ENCODE measurements around the gene NHERF2.

Gene NHERF2

DNA sequence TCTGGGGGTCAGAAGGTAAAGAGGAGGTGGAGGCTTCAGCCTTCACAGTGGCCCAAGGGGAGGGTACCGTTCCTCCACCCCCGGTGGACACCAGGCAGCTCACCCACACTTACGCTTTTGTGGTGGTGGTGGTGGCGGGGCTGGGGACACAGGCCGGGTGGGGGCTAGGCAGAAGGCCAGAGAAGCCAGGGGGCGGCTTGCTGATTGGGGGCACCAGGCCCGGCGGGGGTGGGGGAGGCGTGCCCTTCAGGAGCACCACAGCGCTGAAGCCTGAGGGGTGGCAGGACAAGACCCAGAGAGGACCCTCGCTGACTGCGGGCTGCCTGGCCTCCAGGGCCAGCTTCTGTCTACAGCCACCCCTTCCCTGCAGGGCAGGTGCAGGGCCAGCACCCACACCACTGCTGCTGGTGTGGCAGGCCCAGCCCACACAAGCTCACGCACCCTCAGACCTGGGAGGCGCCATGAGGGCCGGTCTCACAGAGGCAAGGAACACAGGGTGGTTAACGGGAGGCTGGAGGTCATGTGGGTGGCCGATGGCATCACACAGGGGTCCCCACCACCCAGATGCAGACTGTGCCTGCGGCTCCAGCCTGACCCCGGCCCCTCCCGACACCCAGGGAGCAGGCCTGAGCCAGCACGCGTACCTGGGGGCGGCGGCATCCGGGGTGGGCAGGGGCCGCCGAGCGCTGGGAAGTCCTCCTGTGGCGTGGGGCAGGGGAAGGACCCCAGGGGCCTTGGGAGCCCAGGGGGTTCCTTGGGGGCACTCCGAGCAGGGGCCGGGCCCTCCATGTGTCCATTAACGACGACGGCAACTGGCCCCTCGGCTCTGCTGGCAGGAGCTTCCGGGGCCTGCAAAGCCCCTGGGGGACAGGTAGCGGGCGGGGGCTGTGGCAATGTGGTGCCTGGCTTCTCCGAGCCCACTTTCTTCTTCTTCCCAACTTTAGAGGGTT, 27.6 kb upstream of the NHERF2 start:
- no peak for FAIRE-seq
- TF ChIP-seq POU2F2 (IDR thresholded peaks at IDR 0.05; ENCODE audit: low read depth, low read length) (no peak), POLR2AphosphoS5 (IDR thresholded peaks at IDR 0.05; ENCODE audit: low read depth, low read length) (no peak)
- no peak for DNase-seq (ENCODE audit: insufficient read length, low spot score)

DNA sequence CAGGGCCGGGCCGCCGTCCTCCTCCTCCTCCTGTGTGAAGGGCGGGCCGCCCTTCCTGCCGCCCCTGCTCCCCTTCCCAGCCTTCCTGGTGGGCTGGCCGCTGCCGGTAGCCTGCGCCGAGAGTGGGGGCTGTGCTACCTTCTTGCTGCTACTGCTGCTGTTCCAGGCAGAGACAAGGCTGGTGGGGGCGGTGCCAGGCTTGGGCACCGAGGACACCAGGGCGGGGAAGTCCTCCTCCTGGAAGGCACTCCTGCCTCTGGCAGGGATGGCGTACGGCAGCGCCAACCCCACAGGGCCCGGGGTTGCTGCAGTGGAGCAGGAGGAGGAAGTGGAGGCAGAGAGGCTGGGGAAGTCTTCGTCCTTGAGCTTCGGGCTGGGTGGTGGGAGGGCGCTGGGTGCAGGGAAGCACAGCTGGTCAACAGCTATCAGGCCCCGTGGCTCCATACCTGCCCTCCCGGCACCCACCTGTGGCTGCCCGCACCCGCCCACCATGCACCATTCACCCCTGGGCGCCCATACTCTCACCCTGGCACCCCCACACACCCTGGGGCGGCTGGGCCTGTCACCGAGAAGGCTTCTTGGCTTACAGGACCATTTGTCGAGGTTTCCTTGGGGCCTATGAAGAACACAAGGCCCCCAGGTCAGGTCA, 26.7 kb upstream of the NHERF2 start:
- FAIRE-seq (no peak), DNase-seq (ENCODE audit: insufficient read length, low spot score) (no peak)
- TF ChIP-seq POLR2A (IDR thresholded peaks at IDR 0.05; ENCODE audit: low read depth, low read length), result no peak
- TF ChIP-seq POLR2AphosphoS5 (IDR thresholded peaks at IDR 0.05; ENCODE audit: low read depth, low read length), result no peak
- no peak for TF ChIP-seq TAF1 (IDR thresholded peaks at IDR 0.05; ENCODE audit: low read depth, low read length)
- no peak for TF ChIP-seq POU2F2 (IDR thresholded peaks at IDR 0.05; ENCODE audit: low read depth, low read length)
- no peak for TF ChIP-seq SPI1 (IDR thresholded peaks at IDR 0.05; ENCODE audit: low read depth, low read length)
- TF ChIP-seq PAX5 (IDR thresholded peaks at IDR 0.05; ENCODE audit: insufficient read depth, low read length, severe bottlenecking), result no peak

DNA sequence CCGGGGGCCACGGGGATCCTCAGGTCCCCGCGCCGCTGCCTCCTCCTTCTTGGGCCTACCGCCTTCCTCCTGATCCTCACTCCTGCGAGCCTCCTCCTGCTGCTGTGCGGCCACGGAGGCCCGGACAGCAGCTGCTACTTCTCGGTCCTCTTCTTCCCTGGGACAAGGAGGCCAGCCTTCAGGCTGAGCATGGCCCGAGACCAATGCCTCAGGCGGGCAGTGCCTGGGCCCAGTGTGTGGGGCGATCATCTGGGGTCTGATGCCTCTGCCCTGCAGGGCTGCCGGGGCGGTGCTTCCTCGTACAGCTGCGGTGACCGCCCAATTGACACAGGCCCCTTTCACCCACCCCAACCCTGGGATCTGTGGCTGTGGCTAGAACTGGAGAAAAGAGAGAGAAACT, 25.7 kb upstream of the NHERF2 start:
- FAIRE-seq (no peak), DNase-seq (ENCODE audit: insufficient read length, low spot score) (no peak)
- TF ChIP-seq PAX5 (IDR thresholded peaks at IDR 0.05; ENCODE audit: insufficient read depth, low read length, severe bottlenecking) (no peak), POLR2A (IDR thresholded peaks at IDR 0.05; ENCODE audit: low read depth, low read length) (no peak), SPI1 (IDR thresholded peaks at IDR 0.05; ENCODE audit: low read depth, low read length) (no peak), POU2F2 (IDR thresholded peaks at IDR 0.05; ENCODE audit: low read depth, low read length) (no peak), TAF1 (IDR thresholded peaks at IDR 0.05; ENCODE audit: low read depth, low read length) (no peak), POLR2AphosphoS5 (IDR thresholded peaks at IDR 0.05; ENCODE audit: low read depth, low read length) (no peak)

- DNase-seq (ENCODE audit: insufficient read length, low spot score), result no peak
- no peak for FAIRE-seq
- TF ChIP-seq POLR2AphosphoS5 (IDR thresholded peaks at IDR 0.05; ENCODE audit: low read depth, low read length) (no peak), POU2F2 (IDR thresholded peaks at IDR 0.05; ENCODE audit: low read depth, low read length) (no peak), POLR2A (IDR thresholded peaks at IDR 0.05; ENCODE audit: low read depth, low read length) (no peak), TAF1 (IDR thresholded peaks at IDR 0.05; ENCODE audit: low read depth, low read length) (no peak), PAX5 (IDR thresholded peaks at IDR 0.05; ENCODE audit: insufficient read depth, low read length, severe bottlenecking) (no peak), SPI1 (IDR thresholded peaks at IDR 0.05; ENCODE audit: low read depth, low read length) (no peak)
Observed at GRCh38 chr16:2001456-2002355, 25.0 kb upstream of the NHERF2 start.

DNA sequence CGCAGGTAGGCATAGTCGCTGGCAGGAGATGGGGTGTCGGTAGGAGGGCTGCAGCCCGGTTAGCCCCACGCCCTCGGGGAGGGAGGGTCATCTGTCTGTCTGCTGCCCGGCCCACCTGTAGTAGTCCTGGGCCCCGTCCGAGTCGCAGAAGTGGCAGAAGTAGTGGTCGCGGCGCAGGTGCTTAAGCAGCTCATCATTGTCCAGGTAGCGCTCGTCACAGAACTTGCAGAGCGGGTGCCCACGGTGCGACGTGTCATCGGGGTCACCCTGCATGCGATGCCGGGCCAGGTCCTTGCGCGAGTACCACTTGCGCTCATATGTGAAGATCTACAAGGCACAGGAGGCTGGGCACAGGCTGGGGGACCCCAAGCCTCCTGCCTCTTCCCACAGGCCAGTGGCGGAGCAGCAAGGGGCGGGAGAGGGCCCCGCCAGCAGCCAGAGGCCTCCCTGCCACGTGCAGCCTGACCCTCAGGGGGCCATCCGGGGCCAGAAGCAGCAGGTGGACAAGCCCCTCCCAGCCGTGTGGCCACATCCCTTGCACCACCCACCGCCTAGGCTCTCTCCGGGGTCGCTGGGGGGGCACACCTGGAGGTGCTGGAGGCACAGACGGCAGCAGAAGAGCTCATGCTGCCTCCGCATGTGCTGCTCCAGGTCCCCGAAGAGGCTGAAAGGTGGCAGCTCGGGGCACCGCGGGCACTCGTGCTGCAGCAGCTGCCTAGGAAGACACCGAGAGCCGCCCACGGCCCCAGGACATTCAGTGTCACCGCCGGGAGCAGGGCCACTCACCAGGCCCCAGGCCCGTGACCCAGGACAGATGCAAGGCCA, 24.1 kb upstream of the NHERF2 start:
- no peak for DNase-seq (ENCODE audit: insufficient read length, low spot score)
- no peak for FAIRE-seq

DNA sequence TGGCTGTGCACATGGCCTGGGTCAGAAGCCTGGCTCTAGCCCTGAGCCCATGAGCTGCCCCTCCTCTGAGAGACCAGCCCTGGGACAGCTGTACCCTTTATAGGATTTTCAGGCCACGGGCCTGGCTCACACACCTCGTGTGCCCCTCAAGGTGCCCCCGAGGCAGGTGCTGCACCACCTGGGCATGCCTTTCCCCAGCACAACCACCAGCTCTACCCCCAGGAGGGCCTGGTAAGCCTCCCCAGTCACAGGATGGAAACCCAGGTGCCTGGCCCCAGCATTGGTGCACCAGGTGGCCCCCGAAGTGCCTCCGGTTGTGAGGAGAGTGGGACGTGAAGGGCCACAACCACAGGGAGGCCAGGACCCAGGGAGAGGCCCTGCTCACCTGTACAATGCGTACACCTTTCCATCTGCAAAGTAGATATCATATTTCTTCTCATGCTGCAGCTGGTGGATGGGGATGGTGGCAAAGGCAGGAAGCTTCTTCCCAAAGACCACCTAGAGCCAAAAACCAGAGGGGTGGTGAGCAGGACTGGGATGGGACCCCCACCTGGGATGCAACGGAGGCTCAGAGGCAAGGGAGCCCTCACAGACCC, 23.4 kb upstream of the NHERF2 start:
- no peak for DNase-seq (ENCODE audit: insufficient read length, low spot score)
- FAIRE-seq, result no peak
- no peak for TF ChIP-seq POLR2AphosphoS5 (IDR thresholded peaks at IDR 0.05; ENCODE audit: low read depth, low read length)
- no peak for TF ChIP-seq POLR2A (IDR thresholded peaks at IDR 0.05; ENCODE audit: low read depth, low read length)
- TF ChIP-seq PAX5 (IDR thresholded peaks at IDR 0.05; ENCODE audit: insufficient read depth, low read length, severe bottlenecking), result no peak
- no peak for TF ChIP-seq POU2F2 (IDR thresholded peaks at IDR 0.05; ENCODE audit: low read depth, low read length)
- no peak for TF ChIP-seq TAF1 (IDR thresholded peaks at IDR 0.05; ENCODE audit: low read depth, low read length)
- TF ChIP-seq SPI1 (IDR thresholded peaks at IDR 0.05; ENCODE audit: low read depth, low read length), result no peak

More for the DNA sequence above, 24.1 kb upstream of the NHERF2 start:
- TF ChIP-seq TAF1 (IDR thresholded peaks at IDR 0.05; ENCODE audit: low read depth, low read length) (no peak), POLR2AphosphoS5 (IDR thresholded peaks at IDR 0.05; ENCODE audit: low read depth, low read length) (no peak), POLR2A (IDR thresholded peaks at IDR 0.05; ENCODE audit: low read depth, low read length) (no peak), PAX5 (IDR thresholded peaks at IDR 0.05; ENCODE audit: insufficient read depth, low read length, severe bottlenecking) (no peak), POU2F2 (IDR thresholded peaks at IDR 0.05; ENCODE audit: low read depth, low read length) (no peak), SPI1 (IDR thresholded peaks at IDR 0.05; ENCODE audit: low read depth, low read length) (no peak)

DNA sequence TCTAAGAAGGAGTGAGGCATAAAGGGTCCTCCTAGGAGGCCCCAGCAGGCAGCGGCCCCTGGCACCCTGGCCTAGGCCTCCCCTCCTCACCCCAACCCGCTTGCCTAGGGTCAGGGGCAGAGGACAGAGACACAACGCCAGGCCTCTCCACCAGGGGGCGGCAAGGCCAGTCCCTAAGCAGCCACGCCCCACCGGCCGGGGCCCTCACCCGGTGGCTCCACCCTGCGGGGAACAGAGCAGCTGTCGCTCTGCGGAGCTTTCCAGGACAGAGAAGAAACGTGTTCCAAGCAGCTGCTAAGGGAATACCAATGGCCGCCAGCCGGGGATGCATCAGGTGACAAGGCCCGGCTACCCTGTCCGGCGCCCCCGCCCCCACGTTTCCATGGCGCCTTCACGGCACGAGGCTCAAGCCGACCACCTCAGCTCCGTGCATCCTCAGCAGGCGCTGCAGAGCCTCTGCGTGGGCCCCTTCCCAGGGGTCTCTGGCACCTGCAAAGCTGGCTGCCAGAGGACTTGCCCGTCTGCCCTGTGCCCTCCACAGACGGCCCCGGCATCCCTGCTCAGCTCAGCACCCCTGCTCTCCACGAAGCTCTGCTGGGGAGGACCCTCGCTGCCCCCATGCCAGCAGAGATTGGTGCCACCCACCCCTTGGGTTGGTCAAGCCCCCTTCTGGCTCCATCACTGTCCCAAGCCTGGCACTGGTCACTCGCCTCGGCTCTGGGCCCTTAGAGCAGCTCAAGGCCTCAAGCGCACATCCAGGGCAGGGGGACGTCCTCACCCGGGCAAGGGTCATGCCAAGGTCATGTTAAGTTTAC, 22.7 kb upstream of the NHERF2 start:
- TF ChIP-seq POU2F2 (IDR thresholded peaks at IDR 0.05; ENCODE audit: low read depth, low read length) (no peak), POLR2AphosphoS5 (IDR thresholded peaks at IDR 0.05; ENCODE audit: low read depth, low read length) (no peak), TAF1 (IDR thresholded peaks at IDR 0.05; ENCODE audit: low read depth, low read length) (no peak), PAX5 (IDR thresholded peaks at IDR 0.05; ENCODE audit: insufficient read depth, low read length, severe bottlenecking) (no peak), SPI1 (IDR thresholded peaks at IDR 0.05; ENCODE audit: low read depth, low read length) (no peak), POLR2A (IDR thresholded peaks at IDR 0.05; ENCODE audit: low read depth, low read length) (no peak)
- FAIRE-seq, result peak; percentile 90
- peak; percentile 99 for DNase-seq (ENCODE audit: insufficient read length, low spot score)
